Tibial artery (tissue), 4 donors: ENCODE results near the gene WNK4.
"Not testable (repeated sequence)": the region's sequence is repeated elsewhere in the genome, so short reads cannot be mapped to it uniquely, and the experiment has no call there.

Experiments
- DNase-seq, 2 donors: peaks; one replicate each; pipeline ENCODE4 v3.0.0-alpha.2; 2019
- H3K27ac ChIP-seq, 2 donors: fragments of 200-600 bp; sonication (generic) in 1 of 2; 1 replicate in 1 of 2; 2 replicates in 1 of 2; pipeline ENCODE4 v1.5.1; 2018 to 2019; ENCODE audit warnings: mild to moderate bottlenecking in 1 of 2
- H3K27me3 ChIP-seq, 2 donors: fragments of 200-600 bp; sonication (generic) in 1 of 2; one replicate each; pipeline versions ENCODE4 v1.5.1 to v1.6.0; 2016 to 2019
- H3K36me3 ChIP-seq, 3 donors: fragments of 200-600 bp; sonication (generic) in 2 of 3; one replicate each; pipeline ENCODE4 v1.5.1; 2016 to 2019; ENCODE audit warnings: mild to moderate bottlenecking in 2 of 3
- H3K4me1 ChIP-seq, 4 donors: fragments of 200-600 bp; sonication (generic) in 2 of 4; 1 replicate in 3 of 4; 2 replicates in 1 of 4; pipeline ENCODE4 v1.5.1; 2016 to 2019
- H3K4me3 ChIP-seq, 2 donors: fragments of 200-600 bp; sonication (generic) in 1 of 2; 1 replicate in 1 of 2; 2 replicates in 1 of 2; pipeline ENCODE4 v1.5.1; 2018 to 2019; ENCODE audit warnings: mild to moderate bottlenecking in 2 of 2
- H3K9me3 ChIP-seq, 3 donors: fragments of 200-600 bp; sonication (generic) in 1 of 3; one replicate each; pipeline ENCODE4 v1.5.1; 2016 to 2019
- CTCF ChIP-seq, 2 experiments: fragments of 200-600 bp in 1 of 2; fragments of 450-650 bp in 1 of 2; IDR thresholded peaks; one replicate each; pipeline ENCODE4 v1.5.1; 2017 to 2019; ENCODE audit warnings: antibody characterized with exemption in 2 of 2, mild to moderate bottlenecking in 1 of 2, moderate library complexity in 1 of 2
- intact Hi-C: fragments of 100-400 bp; cut with DNase I; formaldehyde crosslinking; loops from one replicate; pipeline ENCODE4 v1.15.0; 2023; ENCODE audit warnings: low total_unique reads

WNK4 gene

GRCh38 chr17:42779936-42780850, at the start of gene WNK4:
Gene WNK4, plus strand, starts transcription at chr17:42780610. Its CDS starts 89 bp downstream, at chr17:42780699.
- no peaks in the 10 kb centered on the region for H3K9me3 ChIP-seq
- no peak within 1 kb of the TSS for H3K27ac ChIP-seq
- H3K4me3 ChIP-seq: peak within 1 kb of the TSS in 1 of 2 donors; percentile 36
- TF ChIP-seq CTCF (IDR thresholded peaks at IDR 0.05): no peak
- H3K27me3 ChIP-seq: peaks cover 0 to 54% of the 10 kb centered on the region in 2 donors
- no peak for DNase-seq
- intact Hi-C loops: no loop called here
- H3K4me1 ChIP-seq: peaks cover 0 to 40% (median 21%) of the 10 kb centered on the region in 4 donors
- peaks cover 40 to 46% (median 45%) of the 10 kb centered on the region in 3 donors for H3K36me3 ChIP-seq

GRCh38 chr17:42740699-42741098, 39.7 kb upstream of the WNK4 start:
- Histone ChIP-seq H3K36me3 (peaks cover 0 to 6% (median 0%) of the 10 kb centered on the region in 3 donors), H3K4me1 (peaks cover 0 to 17% (median 9%) of the 10 kb centered on the region in 4 donors), H3K9me3 (no peaks in the 10 kb centered on the region), H3K27me3 (no peaks in the 10 kb centered on the region), H3K4me3 (no peak overlapping the region), H3K27ac (no peak overlapping the region)
- no peak for TF ChIP-seq CTCF (IDR thresholded peaks at IDR 0.05)
- DNase-seq: no peak
- intact Hi-C loops: no loop called here

- DNase-seq, H3K27me3 ChIP-seq, H3K4me3 ChIP-seq, H3K9me3 ChIP-seq, H3K36me3 ChIP-seq, intact Hi-C loops: not testable (repeated sequence)
- H3K4me1 ChIP-seq: peaks cover 0 to 17% (median 9%) of the 10 kb centered on the region in 4 donors
- H3K27ac ChIP-seq: peak overlapping the region in 1 of 2 donors; percentile 92
These were observed 37.5 kb upstream of the WNK4 start for GRCh38 chr17:42742916-42743315.

GRCh38 chr17:42743595-42744282, 36.7 kb upstream of the WNK4 start:
- H3K9me3 ChIP-seq: no peaks in the 10 kb centered on the region
- peaks cover 0 to 17% (median 9%) of the 10 kb centered on the region in 4 donors for H3K4me1 ChIP-seq
- no peaks in the 10 kb centered on the region for H3K36me3 ChIP-seq
- H3K27ac ChIP-seq: peak overlapping the region; percentile 92
- no peak for TF ChIP-seq CTCF (IDR thresholded peaks at IDR 0.05)
- peak overlapping the region; percentile 69 to 75 for H3K4me3 ChIP-seq
- intact Hi-C loops: no loop called here
- H3K27me3 ChIP-seq: no peaks in the 10 kb centered on the region
- no peak for DNase-seq

- peak overlapping the region; percentile 69 to 75 for H3K4me3 ChIP-seq
- peak; percentile 75 to 90 for DNase-seq
- H3K9me3 ChIP-seq: no peaks in the 10 kb centered on the region
- H3K36me3 ChIP-seq: no peaks in the 10 kb centered on the region
- peaks cover 0 to 17% (median 9%) of the 10 kb centered on the region in 4 donors for H3K4me1 ChIP-seq
- H3K27ac ChIP-seq: peak overlapping the region; percentile 92
- no peaks in the 10 kb centered on the region for H3K27me3 ChIP-seq
- intact Hi-C loops: no loop called here
- no peak for TF ChIP-seq CTCF (IDR thresholded peaks at IDR 0.05)
These were observed 36.1 kb upstream of the WNK4 start for GRCh38 chr17:42744283-42744805.
